GM21723 (cell line): ENCODE data around the gene TRMT112.

ENCODE experiments used
- ATAC-seq: cut with Tn5 transposase; IDR thresholded peaks from one replicate; pipeline ENCODE4 v1.9.1; 2021; ENCODE audit warnings: mild to moderate bottlenecking, moderate library complexity; ENCODE audit not compliant: unreplicated experiment

The TRMT112 gene

GRCh38 chr11:64294774-64295173, 22.6 kb downstream of the TRMT112 start:
- ATAC-seq: no peak

GRCh38 chr11:64292460-64293254, 24.7 kb downstream of the TRMT112 start:
- ATAC-seq: no peak

- ATAC-seq: no peak
These were observed 25.5 kb downstream of the TRMT112 start for GRCh38 chr11:64291752-64292459.

GRCh38 chr11:64291262-64291751, 26.1 kb downstream of the TRMT112 start, which contains the start of gene KCNK4:
Gene KCNK4 (plus strand): TSS chr11:64291302. CDS start chr11:64293019, 1,717 bp downstream.
- ATAC-seq: no peak

- ATAC-seq: no peak
These were observed 26.8 kb downstream of the TRMT112 start for GRCh38 chr11:64290352-64291261.

- no peak for ATAC-seq
These were observed 28.3 kb downstream of the TRMT112 start for GRCh38 chr11:64289002-64289564.

GRCh38 chr11:64288353-64288750, 29.0 kb downstream of the TRMT112 start:
- no peak for ATAC-seq

- ATAC-seq: no peak
These were observed 29.5 kb downstream of the TRMT112 start for GRCh38 chr11:64287676-64288352.

GRCh38 chr11:64286801-64287159, 30.6 kb downstream of the TRMT112 start:
- ATAC-seq: no peak

GRCh38 chr11:64285885-64286800, 31.2 kb downstream of the TRMT112 start:
- no peak for ATAC-seq

GRCh38 chr11:64284962-64285884, 32.1 kb downstream of the TRMT112 start, which contains the start of gene GPR137:
Gene GPR137 (plus strand): TSS chr11:64285848. CDS start chr11:64286525, 677 bp downstream.
- ATAC-seq: peak; percentile 65

- peak; percentile 72 for ATAC-seq
These were observed 33.1 kb downstream of the TRMT112 start, which contains the start of gene BAD for GRCh38 chr11:64284048-64284961. Gene BAD (minus strand): TSS chr11:64284665. CDS start chr11:64284368, 297 bp downstream.

GRCh38 chr11:64283092-64283491, 34.3 kb downstream of the TRMT112 start:
- ATAC-seq: no peak

- no peak for ATAC-seq
These were observed 35.2 kb downstream of the TRMT112 start for GRCh38 chr11:64281957-64282770.

- ATAC-seq: no peak
These were observed 38.7 kb downstream of the TRMT112 start for GRCh38 chr11:64278576-64279190.
